Mesendoderm (in vitro differentiated cells): ENCODE results near the gene DOK5.

Experiments
- DNase-seq: peaks from one replicate; pipeline ENCODE4 v3.0.0; 2013
- H2AK5ac ChIP-seq: 2 replicates; pipeline ENCODE4 v1.6.1; 2013; ENCODE audit warnings: low read length, inconsistent platforms
- H2BK120ac ChIP-seq: 2 replicates; pipeline ENCODE4 v1.6.1; 2013; ENCODE audit warnings: low read depth, mild to moderate bottlenecking, low read length, moderate library complexity, mixed read lengths
- H2BK15ac ChIP-seq: replicated peaks from 2 replicates; pipeline ENCODE4 v1.6.1; 2013; ENCODE audit warnings: low read depth, mild to moderate bottlenecking, moderate library complexity
- H2BK5ac ChIP-seq: 2 replicates; pipeline ENCODE4 v1.6.1; 2013; ENCODE audit warnings: low read length, inconsistent platforms
- H3K18ac ChIP-seq: 2 replicates; pipeline ENCODE4 v1.6.1; 2013; ENCODE audit warnings: mild to moderate bottlenecking, low read length, mixed read lengths
- H3K23ac ChIP-seq: one replicate; pipeline ENCODE4 v1.6.1; 2013; ENCODE audit warnings: low read length
- H3K27ac ChIP-seq: 2 replicates; pipeline ENCODE4 v1.5.1; 2013; ENCODE audit warnings: low read depth, mild to moderate bottlenecking, inconsistent platforms, low read length, moderate library complexity
- H3K27me3 ChIP-seq: 2 replicates; pipeline ENCODE4 v1.6.1; 2013; ENCODE audit warnings: low read length, control low read depth, mild to moderate bottlenecking, inconsistent platforms; ENCODE audit not compliant: insufficient read depth, poor library complexity
- H3K36me3 ChIP-seq: 2 replicates; pipeline ENCODE4 v1.6.1; 2013; ENCODE audit warnings: low read length, inconsistent platforms; ENCODE audit not compliant: control insufficient read depth, insufficient read depth
- H3K4ac ChIP-seq: one replicate; pipeline ENCODE4 v1.6.1; 2013; ENCODE audit warnings: low read depth, mild to moderate bottlenecking, low read length, moderate library complexity
- H3K4me1 ChIP-seq: 2 replicates; pipeline ENCODE4 v1.6.1; 2013; ENCODE audit warnings: low read depth, low read length, inconsistent platforms; ENCODE audit not compliant: control insufficient read depth
- H3K4me2 ChIP-seq: 2 replicates; pipeline ENCODE4 v1.6.1; 2013; ENCODE audit warnings: low read length
- H3K4me3 ChIP-seq: 2 replicates; pipeline ENCODE4 v1.5.1; 2013; ENCODE audit warnings: mild to moderate bottlenecking, low read length
- H3K56ac ChIP-seq: one replicate; pipeline ENCODE4 v1.6.1; 2013; ENCODE audit warnings: low read length
- H3K79me1 ChIP-seq: 2 replicates; pipeline ENCODE4 v1.6.1; 2013; ENCODE audit warnings: low read length, inconsistent platforms
- H3K79me2 ChIP-seq: 2 replicates; pipeline ENCODE4 v1.6.1; 2013; ENCODE audit warnings: mild to moderate bottlenecking, low read length; ENCODE audit not compliant: control insufficient read depth, insufficient read depth
- H3K9ac ChIP-seq: 2 replicates; pipeline ENCODE4 v1.6.1; 2013; ENCODE audit warnings: low read length, inconsistent platforms
- H4K5ac ChIP-seq: one replicate; pipeline ENCODE4 v1.6.1; 2013; ENCODE audit warnings: low read length
- H4K8ac ChIP-seq: one replicate; pipeline ENCODE4 v1.6.1; 2013; ENCODE audit warnings: low read depth, mild to moderate bottlenecking, control low read depth, low read length, moderate library complexity
- WGBS: extraction: QIAGEN DNeasy Blood & Tissue Kit; methylation state at CpG from one replicate; pipeline ENCODE4 v1.1.7; 2013; ENCODE audit warnings: low lambda C conversion rate, missing lambda C conversion rate; ENCODE audit not compliant: insufficient coverage; ENCODE audit errors: extremely low coverage; 5-methylcytosine and 5-hydroxymethylcytosine counted together

Gene DOK5

GRCh38 chr20:54486585-54486984, 11.2 kb downstream of the DOK5 start:
- Histone ChIP-seq H3K56ac (no peak overlapping the region), H3K4ac (no peak overlapping the region), H3K79me2 (peaks cover 2% of the 10 kb centered on the region), H3K79me1 (no peaks in the 10 kb centered on the region), H2AK5ac (no peak overlapping the region), H2BK5ac (no peak overlapping the region), H3K4me2 (no peak overlapping the region), H4K8ac (no peak overlapping the region), H3K4me3 (no peak overlapping the region), H3K36me3 (no peaks in the 10 kb centered on the region), H3K27ac (no peak overlapping the region), H3K23ac (no peak overlapping the region), H3K27me3 (no peaks in the 10 kb centered on the region), H2BK15ac (no peak overlapping the region), H4K5ac (no peak overlapping the region), H3K9ac (no peak overlapping the region), H3K18ac (no peak overlapping the region), H2BK120ac (no peak overlapping the region), H3K4me1 (no peaks in the 10 kb centered on the region)
- WGBS = no CpG with 5 or more reads among the region's 4 CpGs
- DNase-seq = no peak

- Histone ChIP-seq H3K36me3 (no peaks in the 10 kb centered on the region), H2BK5ac (no peak overlapping the region), H2AK5ac (no peak overlapping the region), H3K4me3 (no peak overlapping the region), H3K9ac (no peak overlapping the region), H3K18ac (no peak overlapping the region), H2BK120ac (no peak overlapping the region), H3K56ac (no peak overlapping the region), H3K4ac (no peak overlapping the region), H2BK15ac (no peak overlapping the region), H4K8ac (no peak overlapping the region), H3K79me2 (peaks cover 2% of the 10 kb centered on the region), H3K79me1 (no peaks in the 10 kb centered on the region), H3K23ac (no peak overlapping the region), H3K27me3 (no peaks in the 10 kb centered on the region), H4K5ac (no peak overlapping the region), H3K4me2 (no peak overlapping the region), H3K4me1 (no peaks in the 10 kb centered on the region), H3K27ac (no peak overlapping the region)
- 100% methylated on average over 1 of the region's 2 CpGs for WGBS
- DNase-seq = no peak
These were observed 13.0 kb downstream of the DOK5 start for GRCh38 chr20:54488442-54488841.

DNA sequence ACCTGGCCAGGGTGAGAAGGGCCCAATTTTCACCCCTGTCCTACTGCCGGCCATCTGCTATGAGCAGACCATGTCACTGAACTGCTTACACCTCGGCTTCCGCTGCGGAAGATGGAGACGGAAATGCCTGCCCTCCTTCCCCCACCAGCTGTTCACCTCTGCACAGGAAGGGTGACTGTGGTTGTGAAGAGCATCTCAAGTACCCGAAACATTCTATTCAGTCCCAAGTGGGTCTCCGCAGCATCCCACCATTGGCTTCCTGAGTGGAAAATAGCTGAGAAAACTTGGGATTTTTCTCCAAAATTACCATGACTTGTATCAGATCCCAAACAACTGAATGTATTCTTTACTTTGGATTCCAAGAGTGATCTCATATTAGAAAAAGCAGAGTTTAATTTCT, 16.1 kb downstream of the DOK5 start:
- Histone ChIP-seq H3K9ac (no peak overlapping the region), H3K79me2 (peaks cover 2% of the 10 kb centered on the region), H4K8ac (no peak overlapping the region), H4K5ac (no peak overlapping the region), H2AK5ac (no peak overlapping the region), H2BK5ac (no peak overlapping the region), H3K4me2 (no peak overlapping the region), H2BK120ac (no peak overlapping the region), H3K23ac (no peak overlapping the region), H3K4me1 (no peaks in the 10 kb centered on the region), H3K27me3 (no peaks in the 10 kb centered on the region), H3K4ac (no peak overlapping the region), H3K4me3 (no peak overlapping the region), H3K18ac (no peak overlapping the region), H3K27ac (no peak overlapping the region), H2BK15ac (no peak overlapping the region), H3K79me1 (peaks cover 2% of the 10 kb centered on the region), H3K56ac (no peak overlapping the region), H3K36me3 (no peaks in the 10 kb centered on the region)
- WGBS = no CpG with 5 or more reads among the region's 7 CpGs
- DNase-seq = no peak

GRCh38 chr20:54494303-54495006, 19.1 kb downstream of the DOK5 start:
- Histone ChIP-seq H3K79me1 (peaks cover 2% of the 10 kb centered on the region), H3K4me2 (no peak overlapping the region), H3K56ac (no peak overlapping the region), H3K4me3 (no peak overlapping the region), H3K27ac (no peak overlapping the region), H3K23ac (no peak overlapping the region), H3K27me3 (no peaks in the 10 kb centered on the region), H3K79me2 (no peaks in the 10 kb centered on the region), H3K36me3 (no peaks in the 10 kb centered on the region), H2BK120ac (no peak overlapping the region), H2AK5ac (no peak overlapping the region), H3K9ac (no peak overlapping the region), H4K8ac (no peak overlapping the region), H3K4ac (no peak overlapping the region), H2BK15ac (no peak overlapping the region), H3K18ac (no peak overlapping the region), H3K4me1 (no peaks in the 10 kb centered on the region), H2BK5ac (no peak overlapping the region), H4K5ac (no peak overlapping the region)
- DNase-seq = no peak
- WGBS = no CpG with 5 or more reads among the region's 3 CpGs

DNA sequence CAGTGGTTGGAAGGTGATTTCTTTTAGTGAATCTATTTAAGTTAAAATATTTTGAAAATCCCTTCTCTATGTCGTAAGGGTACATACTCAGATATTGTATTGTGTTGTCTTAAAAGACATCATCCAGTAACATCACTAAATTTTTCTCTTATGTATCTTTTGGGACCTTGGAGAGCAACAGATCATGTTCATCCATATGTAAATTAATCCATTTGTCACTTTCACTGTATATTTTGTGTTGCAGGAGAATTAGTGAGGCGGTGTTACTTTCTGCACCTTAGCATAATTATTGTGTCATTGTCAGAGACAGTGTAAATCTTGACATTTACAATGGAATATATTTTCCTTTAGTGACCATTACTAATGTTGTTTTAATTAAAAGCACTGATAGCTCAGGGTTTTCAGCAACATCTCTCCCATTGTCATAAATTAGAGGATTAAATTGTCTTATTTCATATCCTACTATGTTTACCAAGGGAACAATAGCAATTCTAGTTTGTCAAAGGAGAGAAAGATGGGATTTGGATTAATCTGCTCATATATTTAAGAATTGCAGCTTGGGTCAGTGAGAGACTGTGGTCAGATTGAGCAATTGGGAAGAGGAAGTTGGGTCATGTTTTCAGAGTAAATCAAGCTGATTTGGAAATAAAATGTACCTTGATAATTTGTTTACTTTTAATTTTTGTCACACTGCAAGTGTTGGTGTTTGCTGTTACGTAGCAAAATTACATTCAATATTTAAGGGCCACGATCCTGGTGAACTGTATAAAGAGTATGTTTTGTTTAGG, 22.7 kb downstream of the DOK5 start:
- Histone ChIP-seq H3K79me1 (peaks cover 2% of the 10 kb centered on the region), H2BK120ac (no peak overlapping the region), H3K27me3 (no peaks in the 10 kb centered on the region), H4K5ac (no peak overlapping the region), H3K9ac (no peak overlapping the region), H3K4me2 (no peak overlapping the region), H3K79me2 (no peaks in the 10 kb centered on the region), H3K18ac (no peak overlapping the region), H3K56ac (no peak overlapping the region), H3K4ac (no peak overlapping the region), H4K8ac (no peak overlapping the region), H3K23ac (no peak overlapping the region), H3K4me3 (no peak overlapping the region), H3K27ac (no peak overlapping the region), H2BK15ac (no peak overlapping the region), H2BK5ac (no peak overlapping the region), H3K36me3 (no peaks in the 10 kb centered on the region), H2AK5ac (no peak overlapping the region), H3K4me1 (no peaks in the 10 kb centered on the region)
- no peak for DNase-seq
- WGBS = no CpG with 5 or more reads among the region's 4 CpGs
